HG03520 (cell line): ENCODE results near the gene SPATA31C2.
"Not testable (repeated sequence)": the region's sequence is repeated elsewhere in the genome, so short reads cannot be mapped to it uniquely, and the experiment has no call there.

ENCODE experiments used
- ATAC-seq: cut with Tn5 transposase; IDR thresholded peaks from one replicate; pipeline ENCODE4 v1.9.1; 2021; ENCODE audit warnings: mild to moderate bottlenecking, moderate library complexity; ENCODE audit not compliant: unreplicated experiment

The SPATA31C2 gene

DNA sequence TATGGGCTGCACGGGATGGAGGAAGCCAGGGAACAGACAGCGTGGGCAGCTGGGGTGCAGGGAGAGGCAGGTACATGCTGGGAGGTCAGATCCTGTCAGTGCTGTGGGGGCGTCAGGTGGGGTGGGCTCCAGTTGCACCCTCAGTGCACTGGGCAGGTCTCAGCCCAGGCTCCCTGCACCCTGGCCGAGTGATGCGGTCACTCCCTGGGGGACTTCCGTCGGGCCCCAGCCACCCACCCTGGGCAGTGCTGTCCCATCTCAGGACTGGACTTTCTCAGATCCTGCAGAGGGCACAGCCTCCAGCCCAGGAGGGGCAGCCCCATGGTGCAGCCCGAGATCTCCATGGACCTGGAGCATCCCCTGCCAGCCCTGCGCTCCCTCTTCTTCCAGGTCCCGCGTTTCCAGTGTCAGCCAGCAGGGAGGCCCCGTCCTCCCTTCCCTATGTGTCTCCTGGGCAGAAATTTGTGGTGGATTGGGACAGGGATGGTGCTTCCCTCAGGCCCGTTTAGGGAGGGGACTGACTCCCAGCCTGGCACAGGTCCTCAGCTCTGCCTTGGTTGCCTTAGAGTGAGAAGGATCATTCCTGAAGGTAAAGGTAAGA is 10.5 kb downstream of the SPATA31C2 start:
- ATAC-seq, result not testable (repeated sequence)

GRCh38 chr9:88123413-88123812 is 14.9 kb downstream of the SPATA31C2 start:
- ATAC-seq, result not testable (repeated sequence)

DNA sequence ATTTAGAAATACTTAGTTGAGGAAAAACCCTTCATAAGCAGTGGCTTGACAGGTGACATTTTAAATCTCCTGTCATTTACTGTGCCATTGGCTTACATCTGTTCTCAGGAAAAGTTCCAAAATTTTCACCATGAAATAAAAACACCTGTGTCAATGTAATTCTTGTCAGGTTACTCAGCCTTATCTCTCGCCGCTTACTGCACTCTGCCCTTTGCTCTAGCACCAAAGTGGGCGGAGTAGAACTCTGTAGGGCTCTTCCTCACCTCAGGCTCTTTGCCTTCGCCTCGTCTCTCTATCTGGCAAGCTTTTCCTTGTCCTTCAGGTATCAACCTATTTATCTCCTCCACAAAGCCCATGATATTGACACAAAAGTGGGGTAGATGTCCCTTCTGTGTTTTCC is 20.2 kb downstream of the SPATA31C2 start:
- not testable (repeated sequence) for ATAC-seq

DNA sequence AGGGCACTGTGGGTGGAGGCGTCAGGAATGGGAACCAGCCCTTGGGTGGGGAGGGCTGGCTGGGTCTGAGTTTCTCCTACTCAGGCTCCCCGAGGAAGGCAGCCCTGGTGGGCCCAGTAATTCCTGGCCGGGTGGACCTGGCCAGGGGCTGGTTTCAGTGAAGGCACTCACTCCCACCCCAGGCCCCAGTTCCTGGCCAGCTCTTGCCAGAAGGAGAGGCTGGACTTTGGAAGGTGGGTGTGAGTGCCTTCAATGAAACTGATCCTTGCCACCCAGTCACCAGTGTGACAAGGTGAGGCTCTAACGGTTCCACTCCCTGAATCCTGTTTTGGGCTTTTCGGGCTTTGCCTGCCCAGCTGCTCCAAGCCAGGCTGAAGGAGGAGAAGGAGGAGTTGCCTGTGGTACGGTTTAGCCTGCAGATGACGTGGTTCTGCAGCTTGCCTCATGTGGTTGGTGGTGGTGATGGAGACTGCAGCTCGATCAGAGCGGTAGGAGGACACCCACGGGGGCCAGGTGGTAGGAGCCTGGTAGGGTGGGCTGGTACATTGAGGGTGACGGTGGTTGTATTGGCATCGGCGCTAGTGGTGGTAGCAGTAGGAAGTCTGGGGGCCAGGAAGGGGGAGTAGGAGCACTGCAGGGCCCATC is 23.2 kb downstream of the SPATA31C2 start:
- not testable (repeated sequence) for ATAC-seq

- ATAC-seq, result not testable (repeated sequence)
These were observed 23.9 kb downstream of the SPATA31C2 start for GRCh38 chr9:88114283-88114967.

DNA sequence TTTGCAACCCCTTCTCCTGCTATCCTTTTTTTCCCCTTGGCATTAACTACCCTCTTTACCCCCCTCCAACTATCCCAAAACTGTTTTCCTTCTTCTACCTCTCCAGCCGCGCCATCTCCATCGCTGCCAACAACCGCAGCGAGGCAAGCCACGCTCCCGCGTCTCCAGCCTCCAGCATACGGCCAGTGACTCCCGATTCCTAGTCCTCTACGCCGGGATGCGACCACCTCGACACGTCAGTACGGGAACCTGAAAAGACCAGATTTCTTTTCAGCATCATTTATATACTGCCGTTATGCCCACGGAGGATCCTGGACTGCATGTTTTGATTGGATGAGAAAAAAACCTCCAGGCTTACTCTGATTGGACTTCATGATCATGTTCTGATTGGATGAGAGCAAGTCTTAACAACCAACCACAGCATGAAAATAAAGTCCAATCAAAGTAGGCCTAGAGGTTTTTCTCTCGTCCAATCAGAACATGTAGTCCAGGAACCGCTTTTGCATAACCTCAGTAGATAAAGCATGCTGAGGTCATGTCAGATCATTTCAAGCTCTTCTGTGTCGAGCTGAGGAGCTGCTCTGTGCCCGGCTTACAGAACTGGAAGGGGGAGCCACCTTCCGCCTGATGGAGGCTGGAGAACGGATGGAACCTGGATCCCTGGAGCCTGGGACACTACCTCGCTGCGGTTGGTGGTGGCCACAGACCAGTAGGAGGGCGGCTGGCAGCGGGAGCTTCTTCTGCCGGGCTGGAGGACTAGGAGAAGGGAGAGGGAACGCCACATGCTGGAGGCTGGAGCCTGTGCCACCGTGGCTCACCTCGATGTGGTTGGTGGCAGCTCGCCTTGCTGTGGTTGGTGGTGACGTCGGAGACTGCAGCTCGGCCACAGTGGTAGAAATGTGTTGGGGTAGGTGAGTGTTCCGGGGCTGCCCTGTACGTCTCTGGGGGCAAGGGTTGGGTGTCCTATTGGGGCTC is 24.8 kb downstream of the SPATA31C2 start:
- not testable (repeated sequence) for ATAC-seq

- no peak for ATAC-seq
These were observed 28.2 kb downstream of the SPATA31C2 start for GRCh38 chr9:88110026-88110425.

GRCh38 chr9:88108779-88109178 is 29.5 kb downstream of the SPATA31C2 start:
- ATAC-seq, result no peak

- ATAC-seq, result no peak
These were observed 31.8 kb downstream of the SPATA31C2 start for GRCh38 chr9:88106492-88106891.

DNA sequence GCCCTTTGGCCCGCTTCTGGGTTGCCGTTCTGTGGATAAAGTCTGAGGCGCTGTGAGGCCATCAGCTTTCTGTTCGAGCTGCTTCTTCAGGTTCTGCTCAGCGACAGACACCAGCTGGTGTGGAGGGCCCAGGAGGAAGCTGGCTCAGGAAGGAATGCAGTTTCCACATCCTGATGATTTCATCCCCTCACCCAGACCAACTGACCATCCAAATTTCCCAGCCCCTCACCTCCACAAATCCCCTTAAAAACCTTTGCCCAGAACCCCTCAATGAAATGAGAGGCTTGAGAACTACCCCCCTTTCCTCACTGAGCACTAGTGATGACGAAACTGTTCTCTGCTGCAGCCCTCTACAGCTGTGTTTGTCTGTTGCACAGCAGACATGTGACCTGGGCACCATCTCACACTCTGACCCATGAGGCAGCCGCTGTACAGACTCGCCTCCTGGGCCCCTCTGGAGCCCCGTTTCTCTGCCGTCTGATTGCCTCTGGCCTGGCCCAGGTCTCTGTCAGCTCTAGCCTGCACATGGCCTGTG is 45.4 kb downstream of the SPATA31C2 start:
- ATAC-seq, result no peak

DNA sequence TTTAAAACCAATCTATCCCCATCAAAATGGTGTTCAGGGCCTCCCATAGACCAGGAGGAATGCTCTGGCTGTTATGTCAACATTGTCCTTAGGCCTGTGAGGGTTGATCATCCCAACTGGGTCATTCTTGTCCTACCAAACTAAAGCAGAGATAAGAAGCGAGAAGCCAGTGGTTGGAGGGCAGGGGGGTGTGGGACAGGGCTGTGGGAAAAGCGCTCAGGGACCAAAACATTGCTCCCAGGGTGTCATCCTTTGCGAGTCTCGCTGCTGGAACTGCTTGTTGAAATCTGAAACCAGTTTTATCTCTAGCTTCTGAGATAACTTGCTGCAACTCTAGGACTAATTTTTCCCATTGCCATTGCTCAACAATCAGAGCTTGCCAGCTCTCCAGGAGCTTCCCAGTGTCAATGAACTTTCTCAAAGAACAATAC is 48.1 kb downstream of the SPATA31C2 start:
- no peak for ATAC-seq

- ATAC-seq, result no peak
These were observed 50.4 kb downstream of the SPATA31C2 start for GRCh38 chr9:88087906-88088305.

DNA sequence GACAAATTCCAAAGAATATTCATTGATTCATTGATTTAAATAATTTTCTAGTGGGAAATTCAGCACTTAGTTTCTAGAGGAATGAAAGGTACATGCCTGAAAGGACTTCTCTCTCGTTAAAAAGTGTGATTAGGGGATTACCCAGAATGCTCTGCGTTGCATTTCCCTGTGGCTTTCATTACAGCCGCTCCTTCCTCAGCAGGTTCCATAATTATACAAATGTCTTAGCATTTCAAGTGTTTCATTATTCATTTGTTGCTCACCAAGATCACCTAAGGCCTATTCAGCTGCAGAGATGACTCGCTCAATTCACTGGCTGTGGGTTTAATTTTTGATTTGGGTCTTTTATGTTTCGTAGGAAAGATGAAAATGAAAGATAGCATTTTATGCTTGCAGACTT is 52.8 kb downstream of the SPATA31C2 start:
- no peak for ATAC-seq

GRCh38 chr9:88084357-88085183 is 53.7 kb downstream of the SPATA31C2 start:
- ATAC-seq, result no peak
